Activated naive CD8-positive, alpha-beta T cell treated with anti-CD3 and anti-CD28 coated beads for 36 hours (primary cell): ENCODE results near the gene KMT2B. TPM values are rescaled to one million over a fixed set of nuclear protein-coding genes. Genes with fewer than 3 reads are reported as not detected.
"Not testable (repeated sequence)": the region's sequence is repeated elsewhere in the genome, so short reads cannot be mapped to it uniquely, and the experiment has no call there.

Experiments used
- DNase-seq: peaks from one replicate; pipeline ENCODE4 v3.0.0; 2021
- H3K27ac Mint-ChIP-seq: one replicate; pipeline ENCODE4 v1.8.0; 2022; ENCODE audit warnings: mild to moderate bottlenecking, moderate library complexity, mixed read lengths
- H3K27me3 Mint-ChIP-seq: one replicate; pipeline ENCODE4 v1.8.0; 2022; ENCODE audit warnings: mild to moderate bottlenecking, mixed read lengths
- H3K36me3 Mint-ChIP-seq: one replicate; pipeline ENCODE4 v1.8.0; 2021; ENCODE audit warnings: mild to moderate bottlenecking, mixed read lengths
- H3K4me1 Mint-ChIP-seq: one replicate; pipeline ENCODE4 v1.8.0; 2021; ENCODE audit warnings: mixed read lengths
- H3K4me3 Mint-ChIP-seq: one replicate; pipeline ENCODE4 v1.8.0; 2022; ENCODE audit warnings: mild to moderate bottlenecking, moderate library complexity, mixed read lengths
- H3K9me3 Mint-ChIP-seq: one replicate; pipeline ENCODE4 v1.8.0; 2022; ENCODE audit warnings: mixed read lengths
- total RNA-seq, 2 experiments: library from RNA; stranded (reverse); gene quantifications; one replicate each; pipeline ENCODE4 v1.2.3, GENCODE V29; 2021

KMT2B gene
- total RNA-seq, 2 experiments from 2014 or later: 42.2 to 45.5 TPM

DNA sequence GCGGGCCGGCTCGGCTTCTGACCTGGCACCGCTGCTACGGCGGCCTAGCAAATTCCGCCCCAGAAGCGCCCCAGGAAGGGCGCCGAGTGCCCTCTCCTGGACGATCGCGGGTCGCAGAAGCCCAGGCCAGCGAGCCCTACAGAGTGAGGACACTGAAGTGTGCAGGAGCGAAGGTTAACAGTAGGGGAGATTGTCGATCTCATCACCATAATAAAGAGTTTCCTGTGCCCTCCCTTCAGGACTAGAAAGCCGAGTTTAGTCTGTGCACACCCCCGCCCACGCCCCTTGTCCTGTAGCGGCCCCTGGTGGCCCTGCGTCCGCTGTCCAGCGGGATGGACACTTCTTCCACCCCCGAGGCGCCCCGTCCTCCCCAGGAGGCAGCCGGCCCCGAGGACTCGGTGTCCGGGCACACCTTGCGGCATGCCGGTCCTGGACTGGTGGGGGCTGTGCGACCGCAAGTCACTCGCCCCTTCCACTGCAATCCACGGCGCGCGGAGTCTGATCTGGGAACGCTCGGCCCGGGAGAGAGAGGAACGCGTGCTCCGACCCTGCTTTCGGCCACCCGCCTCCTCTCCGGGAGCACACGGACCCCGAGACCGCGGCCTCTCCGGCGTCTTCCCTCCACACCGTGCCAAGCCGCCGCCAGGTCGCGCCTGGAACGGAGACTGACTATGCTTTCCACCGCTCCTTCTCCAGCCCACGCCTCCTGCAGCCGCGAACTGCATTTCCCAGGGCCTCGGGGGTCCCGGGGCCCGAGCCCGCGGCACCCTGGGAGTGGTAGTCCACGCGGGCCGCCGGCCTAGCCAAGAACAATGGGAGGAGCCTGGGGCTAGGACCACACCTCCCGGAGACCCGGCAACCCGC lies 770 bp upstream of the KMT2B start:
- Mint-ChIP-seq H3K9me3 (no peaks in the 10 kb centered on the region), H3K36me3 (peaks cover 67% of the 10 kb centered on the region), H3K4me1 (peaks cover 41% of the 10 kb centered on the region)

DNA sequence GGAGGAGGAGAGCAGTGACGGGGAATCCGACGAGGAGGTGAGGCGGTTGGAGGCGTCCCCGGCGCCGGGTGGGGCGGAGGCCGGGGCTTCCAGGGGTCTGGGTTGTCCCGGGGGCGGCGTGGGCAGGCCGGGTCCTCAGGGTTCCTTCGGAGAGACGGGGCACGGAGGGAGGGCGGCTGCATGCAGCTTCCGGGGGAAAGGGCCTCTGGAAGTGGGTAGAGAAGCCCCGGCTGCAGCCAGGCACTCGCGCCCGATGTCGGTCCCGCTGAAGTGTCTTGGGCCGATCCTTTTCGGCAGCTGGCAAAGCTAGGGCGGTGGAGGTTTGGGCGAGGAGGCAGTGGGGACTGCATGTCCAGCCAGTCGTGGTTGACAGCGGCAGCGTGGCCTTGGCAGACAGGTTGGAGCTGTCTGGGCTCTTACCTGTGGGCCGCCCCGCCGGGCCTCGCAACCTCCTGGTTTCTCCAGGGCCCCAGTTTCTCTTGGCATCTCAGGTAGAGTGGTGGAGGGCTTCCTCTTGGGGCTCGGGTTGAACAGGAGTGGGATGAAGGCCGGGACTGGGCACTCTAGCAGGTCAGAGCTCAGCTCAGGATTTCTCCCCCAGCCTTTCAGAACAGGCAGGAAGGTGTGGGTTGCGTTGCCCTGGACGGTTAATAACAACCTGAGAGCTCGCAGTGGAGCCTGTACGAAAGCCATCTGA lies 690 bp downstream of the KMT2B start:
- Mint-ChIP-seq H3K9me3 (no peaks in the 10 kb centered on the region), H3K27ac (peak overlapping the region; percentile 94), H3K27me3 (peaks cover 16% of the 10 kb centered on the region), H3K36me3 (peaks cover 72% of the 10 kb centered on the region), H3K4me1 (peaks cover 37% of the 10 kb centered on the region), H3K4me3 (peak overlapping the region; percentile 93)
- DNase-seq: peak; percentile 79

More for the DNA sequence above, 770 bp upstream of the KMT2B start:
- H3K4me3 Mint-ChIP-seq: peak overlapping the region; percentile 93
- H3K27ac Mint-ChIP-seq: peak overlapping the region; percentile 98
- peak; percentile 99 for DNase-seq
- peaks cover 16% of the 10 kb centered on the region for H3K27me3 Mint-ChIP-seq

DNA sequence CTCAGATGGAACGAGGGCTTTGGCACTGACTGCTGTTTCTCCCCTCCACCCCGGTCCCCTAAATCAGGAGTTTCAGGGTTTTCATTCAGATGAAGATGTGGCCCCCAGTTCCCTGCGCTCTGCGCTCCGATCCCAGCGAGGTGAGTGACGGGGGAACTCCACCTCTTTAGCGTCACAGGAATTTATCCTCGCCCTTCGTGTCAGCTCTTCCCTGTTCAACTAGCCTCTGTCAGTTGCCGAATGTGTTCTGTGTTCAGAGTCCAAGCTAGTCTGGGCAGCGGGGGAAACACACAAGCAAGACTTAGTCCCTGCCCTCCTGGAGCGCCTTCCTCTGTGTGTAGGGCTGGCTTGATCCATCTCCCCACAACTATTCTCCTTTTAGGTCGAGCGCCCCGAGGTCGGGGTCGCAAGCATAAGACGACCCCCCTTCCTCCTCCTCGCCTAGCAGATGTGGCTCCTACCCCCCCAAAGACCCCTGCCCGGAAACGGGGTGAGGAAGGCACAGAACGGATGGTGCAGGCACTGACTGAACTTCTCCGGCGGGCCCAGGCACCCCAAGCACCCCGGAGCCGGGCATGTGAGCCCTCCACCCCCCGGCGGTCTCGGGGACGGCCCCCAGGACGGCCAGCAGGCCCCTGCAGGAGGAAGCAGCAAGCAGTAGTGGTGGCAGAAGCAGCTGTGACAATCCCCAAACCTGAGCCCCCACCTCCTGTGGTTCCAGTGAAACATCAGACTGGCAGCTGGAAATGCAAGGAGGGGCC lies 1.8 kb downstream of the KMT2B start:
- peaks cover 33% of the 10 kb centered on the region for H3K4me1 Mint-ChIP-seq

DNA sequence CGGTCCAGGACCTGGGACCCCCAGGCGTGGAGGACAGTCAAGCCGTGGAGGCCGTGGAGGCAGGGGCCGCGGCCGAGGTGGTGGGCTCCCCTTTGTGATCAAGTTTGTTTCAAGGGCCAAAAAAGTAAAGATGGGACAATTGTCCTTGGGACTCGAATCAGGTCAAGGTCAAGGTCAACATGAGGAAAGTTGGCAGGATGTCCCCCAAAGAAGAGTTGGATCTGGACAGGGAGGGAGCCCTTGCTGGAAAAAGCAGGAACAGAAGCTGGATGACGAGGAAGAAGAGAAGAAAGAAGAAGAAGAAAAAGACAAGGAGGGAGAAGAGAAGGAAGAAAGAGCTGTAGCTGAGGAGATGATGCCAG lies 2.3 kb downstream of the KMT2B start:
- Mint-ChIP-seq H3K9me3 (no peaks in the 10 kb centered on the region), H3K36me3 (peaks cover 61% of the 10 kb centered on the region), H3K4me3 (peak overlapping the region; percentile 93), H3K27ac (peak overlapping the region; percentile 74), H3K27me3 (peaks cover 16% of the 10 kb centered on the region), H3K4me1 (peaks cover 30% of the 10 kb centered on the region)
- no peak for DNase-seq

More for the DNA sequence above, 1.8 kb downstream of the KMT2B start:
- Mint-ChIP-seq H3K4me3 (peak overlapping the region; percentile 93), H3K9me3 (no peaks in the 10 kb centered on the region), H3K27ac (peak overlapping the region; percentile 94), H3K27me3 (peaks cover 16% of the 10 kb centered on the region), H3K36me3 (peaks cover 66% of the 10 kb centered on the region)
- DNase-seq: no peak

DNA sequence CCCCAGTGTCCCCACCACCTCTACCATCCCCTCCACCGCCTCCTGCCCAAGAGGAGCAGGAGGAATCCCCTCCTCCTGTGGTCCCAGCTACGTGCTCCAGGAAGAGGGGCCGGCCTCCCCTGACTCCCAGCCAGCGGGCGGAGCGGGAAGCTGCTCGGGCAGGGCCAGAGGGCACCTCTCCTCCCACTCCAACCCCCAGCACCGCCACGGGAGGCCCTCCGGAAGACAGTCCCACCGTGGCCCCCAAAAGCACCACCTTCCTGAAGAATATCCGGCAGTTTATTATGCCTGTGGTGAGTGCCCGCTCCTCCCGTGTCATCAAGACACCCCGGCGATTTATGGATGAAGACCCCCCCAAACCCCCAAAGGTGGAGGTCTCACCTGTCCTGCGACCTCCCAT lies 2.8 kb downstream of the KMT2B start:
- H3K4me3 Mint-ChIP-seq: no peak overlapping the region
- H3K27me3 Mint-ChIP-seq: peaks cover 16% of the 10 kb centered on the region
- peak overlapping the region; percentile 72 for H3K27ac Mint-ChIP-seq
- H3K4me1 Mint-ChIP-seq: peaks cover 29% of the 10 kb centered on the region
- peaks cover 59% of the 10 kb centered on the region for H3K36me3 Mint-ChIP-seq
- DNase-seq: no peak
- no peaks in the 10 kb centered on the region for H3K9me3 Mint-ChIP-seq

DNA sequence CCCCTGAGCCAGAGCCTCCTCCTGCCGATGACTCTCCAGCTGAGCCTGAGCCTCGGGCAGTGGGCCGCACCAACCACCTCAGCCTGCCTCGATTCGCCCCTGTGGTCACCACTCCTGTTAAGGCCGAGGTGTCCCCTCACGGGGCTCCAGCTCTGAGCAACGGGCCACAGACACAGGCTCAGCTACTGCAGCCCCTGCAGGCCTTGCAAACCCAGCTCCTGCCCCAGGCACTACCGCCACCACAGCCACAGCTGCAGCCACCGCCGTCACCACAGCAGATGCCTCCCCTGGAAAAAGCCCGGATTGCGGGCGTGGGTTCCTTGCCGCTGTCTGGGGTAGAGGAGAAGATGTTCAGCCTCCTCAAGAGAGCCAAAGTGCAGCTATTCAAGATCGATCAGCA lies 3.6 kb downstream of the KMT2B start:
- no peaks in the 10 kb centered on the region for H3K9me3 Mint-ChIP-seq
- peaks cover 27% of the 10 kb centered on the region for H3K4me1 Mint-ChIP-seq
- H3K4me3 Mint-ChIP-seq: peak overlapping the region; percentile 55
- H3K36me3 Mint-ChIP-seq: peaks cover 56% of the 10 kb centered on the region
- no peak for DNase-seq
- H3K27ac Mint-ChIP-seq: peak overlapping the region; percentile 56
- H3K27me3 Mint-ChIP-seq: peaks cover 16% of the 10 kb centered on the region

DNA sequence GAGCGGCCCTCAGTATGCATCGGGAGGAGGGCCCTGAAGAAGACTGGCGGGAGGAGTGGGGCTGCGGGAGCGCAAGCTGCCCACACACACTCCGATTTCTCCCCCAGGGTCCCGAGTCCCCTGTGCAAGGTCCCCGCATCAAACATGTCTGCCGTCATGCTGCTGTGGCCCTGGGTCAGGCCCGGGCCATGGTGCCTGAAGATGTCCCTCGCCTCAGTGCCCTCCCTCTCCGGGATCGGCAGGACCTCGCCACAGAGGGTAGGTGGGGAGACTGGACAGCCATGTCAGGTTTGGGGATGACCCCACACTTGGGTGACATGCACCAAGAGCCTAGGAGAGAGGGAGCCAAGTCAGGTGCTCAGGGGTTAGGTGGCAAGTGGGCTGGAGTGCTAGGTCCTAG lies 4.7 kb downstream of the KMT2B start:
- Mint-ChIP-seq H3K4me1 (peaks cover 23% of the 10 kb centered on the region), H3K36me3 (peaks cover 48% of the 10 kb centered on the region), H3K4me3 (no peak overlapping the region), H3K9me3 (no peaks in the 10 kb centered on the region), H3K27ac (no peak overlapping the region), H3K27me3 (peaks cover 12% of the 10 kb centered on the region)
- no peak for DNase-seq

DNA sequence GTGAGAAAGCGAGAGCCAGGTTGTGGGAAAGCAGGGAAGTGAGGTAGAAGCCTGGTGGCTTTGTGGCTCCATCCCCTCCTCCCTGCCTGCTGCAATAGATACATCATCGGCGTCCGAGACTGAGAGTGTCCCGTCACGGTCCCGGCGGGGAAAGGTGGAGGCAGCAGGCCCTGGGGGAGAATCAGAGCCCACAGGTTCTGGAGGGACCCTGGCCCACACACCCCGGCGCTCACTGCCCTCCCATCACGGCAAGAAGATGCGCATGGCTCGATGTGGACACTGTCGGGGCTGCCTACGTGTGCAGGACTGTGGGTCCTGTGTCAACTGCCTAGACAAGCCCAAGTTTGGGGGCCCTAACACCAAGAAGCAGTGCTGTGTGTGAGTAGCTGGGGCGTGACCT lies 5.1 kb downstream of the KMT2B start:
- peaks cover 23% of the 10 kb centered on the region for H3K4me1 Mint-ChIP-seq
- DNase-seq: no peak
- peaks cover 48% of the 10 kb centered on the region for H3K36me3 Mint-ChIP-seq
- H3K27me3 Mint-ChIP-seq: peaks cover 12% of the 10 kb centered on the region
- H3K9me3 Mint-ChIP-seq: no peaks in the 10 kb centered on the region
- H3K4me3 Mint-ChIP-seq: no peak overlapping the region
- no peak overlapping the region for H3K27ac Mint-ChIP-seq

DNA sequence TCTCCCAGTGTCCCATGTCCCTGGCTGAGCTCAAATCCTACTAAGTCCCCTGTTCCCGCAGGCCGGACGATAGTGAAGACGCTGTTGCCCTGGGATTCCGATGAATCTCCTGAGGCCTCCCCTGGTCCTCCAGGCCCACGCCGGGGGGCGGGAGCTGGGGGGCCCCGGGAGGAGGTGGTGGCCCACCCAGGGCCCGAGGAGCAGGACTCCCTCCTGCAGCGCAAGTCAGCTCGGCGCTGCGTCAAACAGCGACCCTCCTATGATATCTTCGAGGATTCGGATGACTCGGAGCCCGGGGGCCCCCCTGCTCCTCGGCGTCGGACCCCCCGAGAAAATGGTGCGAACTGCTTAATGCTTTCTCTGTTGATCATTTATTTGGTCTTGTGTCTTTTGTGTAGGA lies 5.9 kb downstream of the KMT2B start:
- peaks cover 48% of the 10 kb centered on the region for H3K36me3 Mint-ChIP-seq
- peak overlapping the region; percentile 51 for H3K27ac Mint-ChIP-seq
- H3K9me3 Mint-ChIP-seq: no peaks in the 10 kb centered on the region
- H3K4me3 Mint-ChIP-seq: no peak overlapping the region
- H3K4me1 Mint-ChIP-seq: peaks cover 21% of the 10 kb centered on the region
- peaks cover 7% of the 10 kb centered on the region for H3K27me3 Mint-ChIP-seq
- no peak for DNase-seq

DNA sequence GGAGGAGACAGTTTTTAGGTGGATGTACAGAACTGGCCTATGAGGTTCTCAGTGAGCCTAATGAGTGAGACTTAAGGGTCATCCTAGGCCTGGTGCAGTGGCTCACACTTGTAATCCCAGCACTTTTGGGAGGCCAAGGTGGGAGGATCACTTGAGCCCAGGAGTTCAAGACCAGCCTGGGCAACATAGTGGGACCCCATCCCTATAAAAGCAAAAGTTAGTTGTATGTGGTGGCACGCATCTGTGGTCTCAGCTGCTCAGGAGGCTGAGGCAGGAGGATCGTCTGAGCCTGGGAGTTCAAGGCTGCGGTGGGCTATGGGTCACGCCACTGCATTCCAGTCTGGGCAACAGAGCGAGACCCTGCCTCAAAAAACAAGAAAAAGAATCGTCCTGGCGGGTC lies 6.3 kb downstream of the KMT2B start:
- not testable (repeated sequence) for H3K9me3 Mint-ChIP-seq, DNase-seq, H3K4me3 Mint-ChIP-seq, H3K27me3 Mint-ChIP-seq
- H3K27ac Mint-ChIP-seq: peak overlapping the region; percentile 51
- peaks cover 47% of the 10 kb centered on the region for H3K36me3 Mint-ChIP-seq
- peaks cover 17% of the 10 kb centered on the region for H3K4me1 Mint-ChIP-seq

DNA sequence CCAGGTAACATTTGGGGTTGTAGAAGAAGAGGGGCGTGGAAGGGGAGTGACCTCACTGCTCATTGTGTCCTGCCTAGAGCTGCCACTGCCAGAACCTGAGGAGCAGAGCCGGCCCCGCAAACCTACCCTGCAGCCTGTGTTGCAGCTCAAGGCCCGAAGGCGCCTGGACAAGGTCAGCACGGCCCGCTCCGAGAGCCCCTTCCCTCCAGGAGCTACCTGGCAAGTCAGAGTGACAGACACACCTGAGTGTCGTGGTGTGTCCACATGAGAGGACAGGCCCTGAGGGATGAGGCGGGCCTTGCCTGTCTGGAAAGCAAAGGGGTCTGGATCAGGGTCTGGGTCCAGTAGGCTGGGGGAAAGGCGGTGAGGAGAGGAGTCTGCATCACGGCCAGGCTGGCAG lies 6.8 kb downstream of the KMT2B start:
- Mint-ChIP-seq H3K9me3 (no peaks in the 10 kb centered on the region), H3K4me1 (peaks cover 13% of the 10 kb centered on the region), H3K36me3 (peaks cover 43% of the 10 kb centered on the region), H3K4me3 (no peak overlapping the region), H3K27me3 (no peaks in the 10 kb centered on the region), H3K27ac (no peak overlapping the region)
- DNase-seq: no peak

DNA sequence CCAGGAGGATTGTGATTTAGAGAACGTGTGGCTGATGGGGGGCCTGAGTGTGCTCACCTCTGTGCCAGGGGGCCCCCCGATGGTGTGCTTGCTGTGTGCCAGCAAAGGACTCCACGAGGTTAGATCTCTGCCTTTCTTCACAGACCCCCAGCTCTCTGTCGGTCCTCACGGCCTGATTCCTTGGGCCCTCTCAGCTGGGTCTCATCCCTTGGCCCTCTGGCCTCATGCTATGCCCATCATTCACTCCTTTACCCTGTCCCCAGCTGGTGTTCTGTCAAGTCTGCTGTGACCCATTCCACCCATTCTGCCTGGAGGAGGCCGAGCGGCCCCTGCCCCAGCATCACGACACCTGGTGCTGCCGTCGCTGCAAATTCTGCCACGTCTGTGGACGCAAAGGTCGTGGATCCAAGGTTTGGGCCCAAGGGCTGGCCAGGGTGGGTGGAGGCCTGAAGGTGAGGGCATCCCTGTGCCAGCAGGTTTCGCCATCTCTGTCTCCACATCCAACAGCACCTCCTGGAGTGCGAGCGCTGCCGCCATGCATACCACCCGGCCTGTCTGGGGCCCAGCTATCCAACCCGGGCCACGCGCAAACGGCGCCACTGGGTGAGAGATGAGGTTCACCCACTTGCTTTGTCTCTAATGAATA lies 7.5 kb downstream of the KMT2B start:
- Mint-ChIP-seq H3K4me3 (no peak overlapping the region), H3K4me1 (peaks cover 9% of the 10 kb centered on the region), H3K36me3 (peaks cover 41% of the 10 kb centered on the region), H3K27me3 (no peaks in the 10 kb centered on the region), H3K27ac (no peak overlapping the region), H3K9me3 (no peaks in the 10 kb centered on the region)
- no peak for DNase-seq

DNA sequence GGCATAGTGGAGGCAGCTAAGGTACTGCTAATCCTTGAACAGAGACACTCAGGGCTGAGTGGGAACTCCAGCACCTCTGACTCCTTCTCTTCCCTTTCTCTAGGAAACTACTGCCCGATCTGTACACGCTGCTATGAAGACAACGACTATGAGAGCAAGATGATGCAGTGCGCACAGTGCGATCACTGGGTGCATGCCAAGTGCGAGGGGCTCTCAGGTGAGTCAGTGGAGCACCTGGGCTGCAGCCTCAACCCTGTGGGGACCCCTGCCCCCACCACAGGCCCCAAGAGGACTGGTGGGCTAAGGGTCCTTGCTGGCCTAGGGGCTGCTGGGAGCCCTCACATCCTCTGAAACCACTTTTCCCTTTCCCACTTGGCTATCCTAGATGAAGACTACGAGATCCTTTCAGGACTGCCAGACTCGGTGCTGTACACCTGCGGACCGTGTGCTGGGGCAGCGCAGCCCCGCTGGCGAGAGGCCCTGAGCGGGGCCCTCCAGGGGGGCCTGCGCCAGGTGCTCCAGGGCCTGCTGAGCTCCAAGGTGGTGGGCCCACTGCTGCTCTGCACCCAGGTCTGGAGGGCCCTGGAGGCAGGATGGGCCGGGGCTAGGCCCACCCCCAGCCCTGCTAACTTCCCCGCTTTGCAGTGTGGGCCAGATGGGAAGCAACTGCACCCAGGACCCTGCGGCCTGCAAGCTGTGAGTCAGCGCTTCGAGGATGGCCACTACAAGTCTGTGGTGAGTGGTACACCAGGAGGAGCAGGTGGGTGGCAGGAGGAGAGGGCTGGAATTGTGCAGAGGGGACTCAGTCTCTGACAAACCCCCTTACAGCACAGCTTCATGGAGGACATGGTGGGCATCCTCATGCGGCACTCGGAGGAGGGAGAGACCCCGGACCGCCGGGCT lies 9.5 kb downstream of the KMT2B start:
- Mint-ChIP-seq H3K27me3 (no peaks in the 10 kb centered on the region), H3K9me3 (no peaks in the 10 kb centered on the region), H3K4me1 (peaks cover 2% of the 10 kb centered on the region), H3K4me3 (no peak overlapping the region), H3K36me3 (peaks cover 40% of the 10 kb centered on the region), H3K27ac (no peak overlapping the region)
- DNase-seq: no peak
